ENCODE measurements around the gene ZBTB44.

- TF ChIP-seq TAF1 (IDR thresholded peaks at IDR 0.05; ENCODE audit: low read depth, low read length) (no peak), POLR2A (IDR thresholded peaks at IDR 0.05; ENCODE audit: low read depth, low read length) (no peak), POLR2AphosphoS5 (IDR thresholded peaks at IDR 0.05; ENCODE audit: low read depth, low read length) (no peak), POU2F2 (IDR thresholded peaks at IDR 0.05; ENCODE audit: low read depth, low read length) (no peak), SPI1 (IDR thresholded peaks at IDR 0.05; ENCODE audit: low read depth, low read length) (peak; percentile 77), PAX5 (IDR thresholded peaks at IDR 0.05; ENCODE audit: insufficient read depth, low read length, severe bottlenecking) (no peak)
Measured at GRCh38 chr11:130300567-130300966, 14.2 kb downstream of the ZBTB44 start.

All from GM12891 (cell line).